Omental fat pad (tissue), 4 donors: Measurements from ENCODE around the gene STEEP1. TPM values are rescaled to one million over a fixed set of nuclear protein-coding genes. Genes with fewer than 3 reads are reported as not detected.

ENCODE experiments used
- ATAC-seq: fragments of 150-250 bp; one replicate; pipeline ENCODE4 v1.9.1; 2016; ENCODE audit warnings: mild to moderate bottlenecking, moderate library complexity; ENCODE audit not compliant: low FRiP score
- DNase-seq: peaks from one replicate; pipeline ENCODE4 v3.0.0-alpha.2; 2019; ENCODE audit warnings: low spot score
- CTCF ChIP-seq, 3 donors: fragments of 450-650 bp; IDR thresholded peaks; one replicate each; pipeline ENCODE4 v1.5.1; 2016 to 2017; ENCODE audit warnings: antibody characterized with exemption in 3 of 3, mild to moderate bottlenecking in 3 of 3, moderate library complexity in 2 of 3
- total RNA-seq, 4 donors: library from RNA; depleted of rRNA; stranded (reverse); fragments of >200 nt; gene quantifications; one replicate each; pipeline ENCODE4 v1.1.0, GENCODE V29; 2016

STEEP1 gene
- total RNA-seq, 4 donors from 2014 or later: 24.0 to 32.0 (median 28.6) TPM

GRCh38 chrX:119573222-119573621 is 8.0 kb upstream of the STEEP1 start:
- no peak for TF ChIP-seq CTCF (IDR thresholded peaks at IDR 0.05)
- no peak for DNase-seq
- no peak for ATAC-seq

GRCh38 chrX:119570351-119570835 is 5.2 kb upstream of the STEEP1 start:
- ATAC-seq: no peak
- TF ChIP-seq CTCF (IDR thresholded peaks at IDR 0.05): no peak
- no peak for DNase-seq

GRCh38 chrX:119552508-119552907 is 12.7 kb downstream of the STEEP1 start:
- ATAC-seq (no peak), DNase-seq (no peak)
- no peak for TF ChIP-seq CTCF (IDR thresholded peaks at IDR 0.05)

GRCh38 chrX:119549327-119550016 is 15.7 kb downstream of the STEEP1 start:
- DNase-seq: no peak
- no peak for ATAC-seq
- TF ChIP-seq CTCF (IDR thresholded peaks at IDR 0.05): no peak

- no peak for TF ChIP-seq CTCF (IDR thresholded peaks at IDR 0.05)
- ATAC-seq: no peak
- DNase-seq: no peak
Observed at GRCh38 chrX:119541188-119541587, 24.0 kb downstream of the STEEP1 start.

GRCh38 chrX:119539872-119540271 is 25.3 kb downstream of the STEEP1 start:
- no peak for DNase-seq
- no peak for ATAC-seq
- no peak for TF ChIP-seq CTCF (IDR thresholded peaks at IDR 0.05)

- DNase-seq: no peak
- no peak for TF ChIP-seq CTCF (IDR thresholded peaks at IDR 0.05)
- no peak for ATAC-seq
Observed at GRCh38 chrX:119537487-119537886, 27.7 kb downstream of the STEEP1 start.
